HEK293 (cell line): ENCODE measurements around the gene CLDN16.

Source experiments
- CTCF ChIP-seq: fragments of 450-650 bp; formaldehyde crosslinking; IDR thresholded peaks from 2 replicates; pipeline ENCODE4 v1.5.1; 2016; ENCODE audit warnings: missing biosample characterization, missing genetic modification characterization
- PATZ1 ChIP-seq: fragments of 450-650 bp; formaldehyde crosslinking; IDR thresholded peaks from 2 replicates; pipeline ENCODE4 v1.5.1; 2016; ENCODE audit warnings: missing biosample characterization, missing genetic modification characterization
- ZNF223 ChIP-seq: fragments of 450-650 bp; formaldehyde crosslinking; IDR thresholded peaks from 2 replicates; pipeline ENCODE4 v1.5.1; 2016; ENCODE audit warnings: missing biosample characterization, missing genetic modification characterization
- ZNF670 ChIP-seq: fragments of 450-650 bp; formaldehyde crosslinking; IDR thresholded peaks from 2 replicates; pipeline ENCODE4 v1.5.1; 2016; ENCODE audit warnings: missing biosample characterization, missing genetic modification characterization, low read depth

- TF ChIP-seq PATZ1 (tag by site-specific recombination) (no peak), ZNF223 (tag by site-specific recombination) (no peak), ZNF670 (tag by site-specific recombination) (no peak), CTCF (tag by site-specific recombination) (no peak)
Observed at GRCh38 chr3:190375671-190376070, 12.3 kb upstream of the CLDN16 start.
